Smooth muscle cell (in vitro differentiated cells): ENCODE results near the gene NAPB. TPM values are rescaled to one million over a fixed set of nuclear protein-coding genes. Genes with fewer than 3 reads are reported as not detected.
A peak's percentile ranks its signal among the peaks of the same experiment; 100 is the strongest.

Experiments used
- DNase-seq: peaks from one replicate; lab custom pipeline; 2025; ENCODE audit not compliant: unreplicated experiment; lab: John Stamatoyannopoulos, UW
- H2AFZ ChIP-seq: fragments of 200-600 bp; sonication (generic); 2 replicates; pipeline ENCODE4 v1.6.0; 2016; ENCODE audit warnings: antibody characterized with exemption, low read depth, mild to moderate bottlenecking
- H3F3A ChIP-seq: fragments of 200-600 bp; sonication (generic); 2 replicates; pipeline ENCODE4 v1.6.0; 2017; ENCODE audit warnings: antibody characterized with exemption, low read depth
- H3K27ac ChIP-seq: fragments of 200-600 bp; sonication (generic); 2 replicates; pipeline ENCODE4 v1.5.1; 2016; ENCODE audit warnings: low read depth, mild to moderate bottlenecking
- H3K27me3 ChIP-seq: fragments of 200-600 bp; sonication (generic); 2 replicates; pipeline ENCODE4 v1.6.1; 2016; ENCODE audit warnings: low read depth, mild to moderate bottlenecking
- H3K36me3 ChIP-seq: fragments of 200-600 bp; sonication (generic); 2 replicates; pipeline ENCODE4 v1.5.1; 2016; ENCODE audit warnings: low read depth
- H3K4me1 ChIP-seq: fragments of 200-600 bp; sonication (generic); 2 replicates; pipeline ENCODE4 v1.5.1; 2016; ENCODE audit warnings: low read depth
- H3K4me2 ChIP-seq: fragments of 200-600 bp; sonication (generic); 2 replicates; pipeline ENCODE4 v1.6.0; 2016; ENCODE audit warnings: mild to moderate bottlenecking
- H3K4me3 ChIP-seq: fragments of 200-600 bp; sonication (generic); 2 replicates; pipeline ENCODE4 v1.5.1; 2016; ENCODE audit warnings: mild to moderate bottlenecking
- H3K79me2 ChIP-seq: fragments of 200-600 bp; sonication (generic); 2 replicates; pipeline ENCODE4 v1.6.0; 2016; ENCODE audit warnings: low read depth, mild to moderate bottlenecking
- H3K9ac ChIP-seq: fragments of 200-600 bp; sonication (generic); 2 replicates; pipeline ENCODE4 v1.6.0; 2016; ENCODE audit warnings: low read depth
- H3K9me3 ChIP-seq: fragments of 200-600 bp; sonication (generic); replicated peaks from 2 replicates; pipeline ENCODE4 v1.5.1; 2016; ENCODE audit warnings: low read depth
- H4K20me1 ChIP-seq: fragments of 200-600 bp; sonication (generic); 2 replicates; pipeline ENCODE4 v1.6.0; 2016; ENCODE audit warnings: low read depth
- CTCF ChIP-seq: fragments of 200-600 bp; sonication (generic); IDR thresholded peaks from 2 replicates; pipeline ENCODE4 v1.5.1; 2017; ENCODE audit warnings: borderline replicate concordance, mild to moderate bottlenecking, antibody characterized with exemption; ENCODE audit not compliant: insufficient read depth, poor library complexity, severe bottlenecking
- WGBS: methylation state at CpG from one replicate; pipeline ENCODE4 v1.1.7; 2016; ENCODE audit warnings: low lambda C conversion rate; 5-methylcytosine and 5-hydroxymethylcytosine counted together
- polyA plus RNA-seq: library from polyadenylated mRNA; unstranded; fragments of >200 nt; fragmentation: Nextera tagmentation; extraction: Ambion mirVana; gene quantifications from 2 replicates; pipeline ENCODE4 v1.2.1, GENCODE V29; 2016
- total RNA-seq: library from RNA; depleted of rRNA; stranded (reverse); fragments of >200 nt; gene quantifications from 2 replicates; pipeline ENCODE4 v1.2.3, GENCODE V29; 2014

NAPB gene
- total and polyA plus RNA-seq, 2 experiments from 2014 or later: 0.65 to 11.4 TPM

- Histone ChIP-seq H2AFZ (peak overlapping the region; percentile 21), H3K4me3 (peak overlapping the region; percentile 84)
- no peak for TF ChIP-seq CTCF
Measured at GRCh38 chr20:23419657-23419994, 1.7 kb downstream of the NAPB start.

GRCh38 chr20:23417861-23418260 is 3.4 kb downstream of the NAPB start:
- H3K9me3 ChIP-seq: no peaks in the 10 kb centered on the region
- TF ChIP-seq CTCF: no peak
- peaks cover 80% of the 10 kb centered on the region for H3K79me2 ChIP-seq
- H3K27me3 ChIP-seq: no peaks in the 10 kb centered on the region
- no peaks in the 10 kb centered on the region for H3K36me3 ChIP-seq
- no peak for DNase-seq
- H3K27ac ChIP-seq: no peak overlapping the region
- peaks cover 1% of the 10 kb centered on the region for H3F3A ChIP-seq
- no peak overlapping the region for H3K4me3 ChIP-seq
- peaks cover 9% of the 10 kb centered on the region for H3K4me1 ChIP-seq
- no peak overlapping the region for H3K9ac ChIP-seq
- peaks cover 59% of the 10 kb centered on the region for H4K20me1 ChIP-seq
- H3K4me2 ChIP-seq: no peak overlapping the region
- no peak overlapping the region for H2AFZ ChIP-seq

More at GRCh38 chr20:23419657-23419994, 1.7 kb downstream of the NAPB start:
- Histone ChIP-seq H3K27me3 (no peaks in the 10 kb centered on the region), H3K9ac (peak overlapping the region; percentile 92), H3F3A (peaks cover 4% of the 10 kb centered on the region), H3K79me2 (peaks cover 62% of the 10 kb centered on the region), H3K9me3 (no peaks in the 10 kb centered on the region), H3K4me2 (peak overlapping the region; percentile 99), H3K36me3 (no peaks in the 10 kb centered on the region), H3K27ac (peak overlapping the region; percentile 75), H3K4me1 (peaks cover 9% of the 10 kb centered on the region), H4K20me1 (peaks cover 42% of the 10 kb centered on the region)
- no peak for DNase-seq
- WGBS: 57% methylated on average over 5 of the region's 5 CpGs

- Histone ChIP-seq H3K4me1 (peaks cover 11% of the 10 kb centered on the region), H3K27ac (no peak overlapping the region), H3F3A (no peaks in the 10 kb centered on the region), H3K9me3 (no peaks in the 10 kb centered on the region), H3K4me2 (no peak overlapping the region), H3K79me2 (peaks cover 96% of the 10 kb centered on the region), H4K20me1 (peaks cover 76% of the 10 kb centered on the region), H3K9ac (no peak overlapping the region), H3K36me3 (no peaks in the 10 kb centered on the region), H3K4me3 (no peak overlapping the region), H2AFZ (no peak overlapping the region), H3K27me3 (no peaks in the 10 kb centered on the region)
- no peak for TF ChIP-seq CTCF
- DNase-seq: no peak
- whole genome bisulfite sequencing: 89% methylated on average over 6 of the region's 6 CpGs
Measured at GRCh38 chr20:23415959-23416583, 5.2 kb downstream of the NAPB start.

- Histone ChIP-seq H3K4me3 (no peak overlapping the region), H3K36me3 (no peaks in the 10 kb centered on the region), H3K79me2 (peaks cover 96% of the 10 kb centered on the region), H3F3A (no peaks in the 10 kb centered on the region), H3K4me1 (peaks cover 11% of the 10 kb centered on the region), H3K27me3 (no peaks in the 10 kb centered on the region), H2AFZ (no peak overlapping the region), H3K4me2 (no peak overlapping the region), H3K9me3 (no peaks in the 10 kb centered on the region), H4K20me1 (peaks cover 81% of the 10 kb centered on the region), H3K27ac (no peak overlapping the region), H3K9ac (no peak overlapping the region)
- 99% methylated on average over 5 of the region's 5 CpGs for WGBS
- no peak for TF ChIP-seq CTCF
- DNase-seq: no peak
Measured at GRCh38 chr20:23415555-23415954, 5.7 kb downstream of the NAPB start.
